ENCODE data around the gene AAK1. TPM values are rescaled to one million over a fixed set of nuclear protein-coding genes. Genes with fewer than 3 reads are reported as not detected.
"Not testable (repeated sequence)": the region's sequence is repeated elsewhere in the genome, so short reads cannot be mapped to it uniquely, and the experiment has no call there.

AAK1 gene
- total RNA-seq, 1 donor from 2014 or later = 20.8 TPM

DNA sequence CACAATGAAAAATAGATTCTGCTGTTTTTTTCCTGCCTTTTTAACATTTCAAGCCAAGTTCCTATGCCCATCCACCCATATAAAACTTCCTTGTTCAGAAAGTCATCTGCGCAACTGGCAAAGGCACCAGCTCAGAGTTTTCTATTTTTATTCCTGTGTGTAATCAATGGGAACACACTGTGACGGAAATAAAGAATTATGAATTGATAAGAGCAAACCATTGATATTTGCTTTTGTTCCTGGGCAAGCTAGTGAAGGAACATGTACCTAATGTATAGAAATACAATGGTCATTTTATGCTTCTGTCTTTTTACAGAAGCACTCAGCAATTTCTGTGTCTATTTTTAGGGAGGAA is 30.8 kb upstream of the AAK1 start:
- no peak overlapping the region for H3K4me2 ChIP-seq
- H3F3A ChIP-seq (ENCODE audit: low read depth) = no peaks in the 10 kb centered on the region
- no peak overlapping the region for H3K4me3 ChIP-seq
- H3K27me3 ChIP-seq = no peaks in the 10 kb centered on the region
- Mint-ChIP-seq H3K36me3 (no peaks in the 10 kb centered on the region), H3K4me1 (peaks cover 4% of the 10 kb centered on the region), H3K4me3 (no peak overlapping the region), H3K27me3 (ENCODE audit: insufficient read depth, low read depth) (no peaks in the 10 kb centered on the region), H3K27ac (no peak overlapping the region), H3K9me3 (no peaks in the 10 kb centered on the region)
- no peak overlapping the region for H3K27ac ChIP-seq
- peaks cover 4% of the 10 kb centered on the region for H3K9me3 ChIP-seq (ENCODE audit: low read depth)
- H3K79me2 ChIP-seq (ENCODE audit: low read depth) = no peaks in the 10 kb centered on the region
- no peaks in the 10 kb centered on the region for H3K4me1 ChIP-seq
- no peak overlapping the region for H2AFZ ChIP-seq (replicated peaks)
- H3K36me3 ChIP-seq = no peaks in the 10 kb centered on the region
- H4K20me1 ChIP-seq (ENCODE audit: low read depth) = no peaks in the 10 kb centered on the region
- TF ChIP-seq EZH2phosphoT487 (IDR thresholded peaks at IDR 0.05) (no peak), CTCF (IDR thresholded peaks at IDR 0.05) (no peak), EZH2 (IDR thresholded peaks at IDR 0.05) (no peak)
- no peak for DNase-seq (ENCODE audit: low spot score)
- no peak overlapping the region for H3K9ac ChIP-seq

DNA sequence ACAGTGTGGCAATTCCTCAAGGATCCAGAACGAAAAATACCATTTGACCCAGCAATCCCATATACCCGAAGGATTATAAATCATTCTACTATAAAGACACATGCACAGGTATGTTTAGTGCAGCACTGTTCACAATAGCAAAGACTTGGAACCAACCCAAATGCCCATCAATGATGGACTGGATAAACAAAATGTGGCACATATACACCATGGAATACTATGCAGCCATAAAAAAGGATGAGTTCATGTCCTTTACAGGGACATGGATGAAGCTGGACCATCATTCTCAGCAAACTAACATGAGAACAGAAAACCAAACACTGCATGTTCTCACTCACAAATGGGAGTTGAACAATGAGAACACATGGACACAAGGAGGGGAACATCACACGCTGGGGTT is 29.6 kb upstream of the AAK1 start:
- H3K9me3 ChIP-seq (ENCODE audit: low read depth); H3K36me3 Mint-ChIP-seq; H4K20me1 ChIP-seq (ENCODE audit: low read depth): not testable (repeated sequence)

DNA sequence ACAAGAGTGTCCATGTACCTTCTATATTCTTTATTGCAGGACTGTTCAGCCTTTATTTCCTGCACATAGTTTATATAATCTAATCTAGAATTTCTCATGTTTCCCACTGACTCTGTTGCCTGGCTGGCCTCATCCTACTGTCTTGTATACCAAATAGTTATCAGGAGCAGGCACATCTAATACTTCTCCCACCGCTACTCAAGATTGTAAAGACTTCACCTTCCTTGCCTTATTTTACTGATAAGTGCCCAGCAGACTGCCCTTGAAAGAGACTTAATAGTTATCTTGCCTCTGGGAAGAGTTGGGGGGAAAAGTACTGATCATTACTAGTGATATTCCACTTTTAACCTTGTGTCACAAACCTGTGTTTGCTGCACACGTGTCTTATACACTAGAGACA is 26.1 kb upstream of the AAK1 start:
- Mint-ChIP-seq H3K27ac (no peak overlapping the region), H3K4me3 (no peak overlapping the region)
- TF ChIP-seq CTCF (IDR thresholded peaks at IDR 0.05) (no peak), EZH2 (IDR thresholded peaks at IDR 0.05) (no peak), EZH2phosphoT487 (IDR thresholded peaks at IDR 0.05) (no peak)

More for the DNA sequence above, 29.6 kb upstream of the AAK1 start:
- H3K4me2 ChIP-seq; H3K36me3 ChIP-seq; H3F3A ChIP-seq (ENCODE audit: low read depth); H3K9ac ChIP-seq; H3K4me1 Mint-ChIP-seq; H3K27ac ChIP-seq; H3K27ac Mint-ChIP-seq; H3K4me3 ChIP-seq; H3K27me3 Mint-ChIP-seq (ENCODE audit: insufficient read depth, low read depth); H3K79me2 ChIP-seq (ENCODE audit: low read depth); H2AFZ ChIP-seq (replicated peaks); H3K9me3 Mint-ChIP-seq; H3K4me3 Mint-ChIP-seq; DNase-seq (ENCODE audit: low spot score); H3K4me1 ChIP-seq; H3K27me3 ChIP-seq: not testable (repeated sequence)

DNA sequence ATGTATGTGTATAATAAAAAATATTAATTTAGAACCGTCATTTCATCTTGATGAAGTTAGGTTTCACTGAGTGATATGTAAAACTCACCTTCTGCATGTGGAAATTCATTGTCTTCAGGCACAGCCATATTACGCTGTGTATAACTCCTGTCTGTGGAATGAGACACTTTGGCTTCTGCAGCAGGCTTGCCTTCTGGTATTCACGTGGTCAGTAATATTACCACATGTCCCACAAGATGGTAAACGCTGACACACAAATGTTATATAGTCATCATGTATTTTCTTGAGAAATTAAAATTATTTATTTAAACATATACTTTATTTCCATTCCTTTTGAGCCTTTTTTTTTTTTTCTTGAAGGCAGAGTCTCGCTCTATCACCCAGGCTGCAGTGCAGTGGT is 25.1 kb upstream of the AAK1 start:
- H3K4me2 ChIP-seq = no peak overlapping the region
- no peak overlapping the region for H2AFZ ChIP-seq (replicated peaks)
- H3K4me3 ChIP-seq = no peak overlapping the region
- no peaks in the 10 kb centered on the region for H3K36me3 ChIP-seq
- no peak for DNase-seq (ENCODE audit: low spot score)
- no peak for TF ChIP-seq EZH2phosphoT487 (IDR thresholded peaks at IDR 0.05)
- TF ChIP-seq EZH2 (IDR thresholded peaks at IDR 0.05) = no peak
- TF ChIP-seq CTCF (IDR thresholded peaks at IDR 0.05) = no peak
- peaks cover 4% of the 10 kb centered on the region for H3K9me3 ChIP-seq (ENCODE audit: low read depth)
- H3K4me1 ChIP-seq = no peaks in the 10 kb centered on the region
- Mint-ChIP-seq H3K4me1 (no peaks in the 10 kb centered on the region), H3K4me3 (no peak overlapping the region), H3K9me3 (peaks cover 4% of the 10 kb centered on the region), H3K27me3 (ENCODE audit: insufficient read depth, low read depth) (no peaks in the 10 kb centered on the region), H3K27ac (no peak overlapping the region), H3K36me3 (no peaks in the 10 kb centered on the region)
- H3F3A ChIP-seq (ENCODE audit: low read depth) = no peaks in the 10 kb centered on the region
- no peaks in the 10 kb centered on the region for H3K79me2 ChIP-seq (ENCODE audit: low read depth)
- no peak overlapping the region for H3K9ac ChIP-seq
- no peaks in the 10 kb centered on the region for H4K20me1 ChIP-seq (ENCODE audit: low read depth)
- no peak overlapping the region for H3K27ac ChIP-seq
- no peaks in the 10 kb centered on the region for H3K27me3 ChIP-seq

More for the DNA sequence above, 26.1 kb upstream of the AAK1 start:
- Histone ChIP-seq H3K4me1 (no peaks in the 10 kb centered on the region), H3K4me3 (no peak overlapping the region), H3K27ac (no peak overlapping the region), H3K9me3 (ENCODE audit: low read depth) (peaks cover 4% of the 10 kb centered on the region), H3K79me2 (ENCODE audit: low read depth) (no peaks in the 10 kb centered on the region), H3F3A (ENCODE audit: low read depth) (no peaks in the 10 kb centered on the region), H3K4me2 (no peak overlapping the region), H3K9ac (no peak overlapping the region), H4K20me1 (ENCODE audit: low read depth) (no peaks in the 10 kb centered on the region), H3K36me3 (no peaks in the 10 kb centered on the region), H3K27me3 (no peaks in the 10 kb centered on the region), H2AFZ (replicated peaks) (no peak overlapping the region)
- no peaks in the 10 kb centered on the region for H3K36me3 Mint-ChIP-seq
- H3K27me3 Mint-ChIP-seq (ENCODE audit: insufficient read depth, low read depth) = no peaks in the 10 kb centered on the region
- DNase-seq (ENCODE audit: low spot score) = no peak
- no peaks in the 10 kb centered on the region for H3K9me3 Mint-ChIP-seq
- no peaks in the 10 kb centered on the region for H3K4me1 Mint-ChIP-seq

All from neural progenitor cell (in vitro differentiated cells).